HepG2 (cell line): Measurements from ENCODE around the gene MCU. TPM values are rescaled to one million over a fixed set of nuclear protein-coding genes. Genes with fewer than 3 reads are reported as not detected.

Source experiments
- BCL3 ChIP-seq: sonication (generic); formaldehyde crosslinking; IDR thresholded peaks from 2 replicates; pipeline ENCODE4 v1.5.1; 2020; ENCODE audit warnings: mild to moderate bottlenecking, missing genetic modification reagents, moderate library complexity
- CREBL2 ChIP-seq: sonication (generic); formaldehyde crosslinking; IDR thresholded peaks from 2 replicates; pipeline ENCODE4 v1.8.1; 2023; ENCODE audit warnings: missing genetic modification reagents, mild to moderate bottlenecking, borderline replicate concordance
- FOXA1 ChIP-seq, 2 experiments: fragments of 450-650 bp in 1 of 2; sonication (generic) in 1 of 2; formaldehyde crosslinking in 1 of 2; IDR thresholded peaks; 2 replicates each; pipeline versions ENCODE4 v1.4.0 to v1.6.1; 2016 to 2020; ENCODE audit warnings: missing genetic modification reagents in 1 of 2
- FOXA3 ChIP-seq: IDR thresholded peaks from 2 replicates; pipeline ENCODE4 v1.6.1; 2016; ENCODE audit warnings: missing genetic modification reagents, missing compliant biosample characterization
- GATA4 ChIP-seq: sonication (generic); IDR thresholded peaks from 2 replicates; pipeline ENCODE4 v1.6.1; 2016; ENCODE audit warnings: antibody characterized with exemption, low read depth, borderline replicate concordance
- IRF2 ChIP-seq: IDR thresholded peaks from 2 replicates; pipeline ENCODE4 v1.6.1; 2018; ENCODE audit warnings: missing genetic modification reagents, missing compliant biosample characterization
- MBNL3 ChIP-seq: fragments of 250-450 bp; sonication (Bioruptor Pico); conservative IDR thresholded peaks from 2 replicates; pipeline ENCODE4 v1.8.0; 2022; ENCODE audit warnings: mild to moderate bottlenecking, inconsistent platforms
- NCOR1 ChIP-seq: fragments of 200-600 bp; sonication (generic); IDR thresholded peaks from 2 replicates; pipeline ENCODE4 v1.7.0; 2017; ENCODE audit warnings: antibody characterized with exemption, low read length, borderline replicate concordance
- PCBP1 ChIP-seq: fragments of 200-400 bp; formaldehyde crosslinking; IDR thresholded peaks from 2 replicates; pipeline ENCODE4 v1.6.1; 2017; ENCODE audit warnings: mild to moderate bottlenecking, low read depth, low read length, borderline replicate concordance
- PCBP2 ChIP-seq: fragments of 200-400 bp; formaldehyde crosslinking; optimal IDR thresholded peaks from 2 replicates; pipeline ENCODE3; 2018; ENCODE audit warnings: low read length, low read depth; ENCODE audit not compliant: poor library complexity, severe bottlenecking
- PHF21A ChIP-seq: sonication (generic); formaldehyde crosslinking; IDR thresholded peaks from 2 replicates; pipeline ENCODE4 v1.5.0; 2020; ENCODE audit warnings: mild to moderate bottlenecking, missing genetic modification reagents
- PRMT3 ChIP-seq: sonication (generic); formaldehyde crosslinking; IDR thresholded peaks from 2 replicates; pipeline ENCODE4 v1.8.1; 2022; ENCODE audit warnings: low read depth, mild to moderate bottlenecking, moderate library complexity, missing genetic modification reagents, borderline replicate concordance
- RCOR2 ChIP-seq: IDR thresholded peaks from 2 replicates; pipeline ENCODE4 v1.6.1; 2016; ENCODE audit warnings: missing biosample characterization, missing genetic modification reagents
- STAT5B ChIP-seq: sonication (generic); formaldehyde crosslinking; IDR thresholded peaks from 2 replicates; pipeline ENCODE4 v1.4.0; 2020; ENCODE audit warnings: missing genetic modification reagents
- TCF12 ChIP-seq, 2 experiments: fragments of 450-650 bp in 1 of 2; sonication (generic) in 1 of 2; formaldehyde crosslinking in 1 of 2; IDR thresholded peaks; 2 replicates each; pipeline versions ENCODE4 v1.6.1 to v1.8.0; 2017 to 2022; ENCODE audit warnings: antibody characterized with exemption in 1 of 2, mild to moderate bottlenecking in 1 of 2, missing genetic modification reagents in 1 of 2, moderate library complexity in 1 of 2
- TERF1 ChIP-seq: sonication (generic); formaldehyde crosslinking; IDR thresholded peaks from 2 replicates; pipeline ENCODE4 v1.8.0; 2022; ENCODE audit warnings: mild to moderate bottlenecking, missing genetic modification reagents, moderate library complexity
- ZBTB8A ChIP-seq: sonication (generic); formaldehyde crosslinking; IDR thresholded peaks from 2 replicates; pipeline ENCODE4 v1.4.0; 2020; ENCODE audit warnings: mild to moderate bottlenecking, low read depth, missing genetic modification reagents, borderline replicate concordance
- ZFP36L2 ChIP-seq: sonication (generic); formaldehyde crosslinking; IDR thresholded peaks from 2 replicates; pipeline ENCODE4 v1.4.0; 2020; ENCODE audit warnings: missing genetic modification reagents
- ZFP90 ChIP-seq: sonication (generic); formaldehyde crosslinking; IDR thresholded peaks from 2 replicates; pipeline ENCODE4 v1.8.0; 2022; ENCODE audit warnings: missing genetic modification reagents, mild to moderate bottlenecking, inconsistent platforms, borderline replicate concordance
- ZMAT5 ChIP-seq: sonication (generic); formaldehyde crosslinking; IDR thresholded peaks from 2 replicates; pipeline ENCODE4 v1.5.0; 2020; ENCODE audit warnings: mild to moderate bottlenecking, low read depth, missing genetic modification reagents, borderline replicate concordance
- ZMYM2 ChIP-seq: sonication (generic); formaldehyde crosslinking; IDR thresholded peaks from 2 replicates; pipeline ENCODE4 v1.8.0; 2022; ENCODE audit warnings: mild to moderate bottlenecking, missing genetic modification reagents
- ZNF205 ChIP-seq: IDR thresholded peaks from 2 replicates; pipeline ENCODE4 v1.6.1; 2018; ENCODE audit warnings: missing biosample characterization, missing genetic modification reagents
- ZNF512 ChIP-seq: sonication (generic); formaldehyde crosslinking; IDR thresholded peaks from 2 replicates; pipeline ENCODE4 v1.4.0; 2020; ENCODE audit warnings: mild to moderate bottlenecking, missing genetic modification reagents
- ZNF615 ChIP-seq: sonication (generic); formaldehyde crosslinking; IDR thresholded peaks from 2 replicates; pipeline ENCODE4 v1.5.0; 2020; ENCODE audit warnings: mild to moderate bottlenecking, missing genetic modification reagents, borderline replicate concordance
- ZNF674 ChIP-seq: sonication (generic); formaldehyde crosslinking; IDR thresholded peaks from 2 replicates; pipeline ENCODE4 v1.5.0; 2020; ENCODE audit warnings: low read depth, mild to moderate bottlenecking, missing genetic modification reagents
- polyA plus RNA-seq, 8 experiments: library from polyadenylated mRNA; depleted of rRNA in 3 of 8; stranded (reverse) in 7 of 8; unstranded in 1 of 8; fragments of >200 nt; fragmentation: Illumina TruSeq in 4 of 8; extraction: Trizol in 4 of 8; gene quantifications; 2 replicates each; pipeline versions ENCODE4 v1.2.1 to v1.2.3, GENCODE V29; 2011 to 2016; ENCODE audit warnings: low read depth in 4 of 8, missing spikeins in 1 of 8, mixed read lengths in 1 of 8; ENCODE audit not compliant: insufficient read depth in 1 of 8
- total RNA-seq, 5 experiments: library from RNA; depleted of rRNA; stranded (reverse); fragments of >200 nt; fragmentation: Illumina TruSeq; extraction: Trizol; gene quantifications; 2 replicates each; pipeline ENCODE4 v1.2.3, GENCODE V29; 2016; ENCODE audit warnings: low read depth in 1 of 5

MCU gene
- total and polyA plus RNA-seq, 2 of the 13 experiments (the other 11 are each of a cell fraction or from before 2014, with no cell fraction given) = 25.9 to 64.5 TPM

GRCh38 chr10:72691863-72692743 lies at the start of gene MCU (continued):
- TF ChIP-seq FOXA3 (CRISPR knock-in tag) (peak; percentile 31; the same call in 1 of the 2 replicates), ZMYM2 (CRISPR knock-in tag) (no peak), ZNF674 (no peak), ZNF615 (no peak), ZNF205 (CRISPR knock-in tag) (no peak), CREBL2 (CRISPR knock-in tag) (no peak), FOXA1 (IDR thresholded peaks at IDR 0.05) (no peak), FOXA1 (CRISPR knock-in tag; IDR thresholded peaks at IDR 0.05) (no peak), ZFP36L2 (no peak), BCL3 (no peak), PCBP1 (no peak), ZBTB8A (no peak), ZMAT5 (no peak), TCF12 (IDR thresholded peaks at IDR 0.05) (no peak), TCF12 (CRISPR knock-in tag; IDR thresholded peaks at IDR 0.05) (no peak), PRMT3 (CRISPR knock-in tag) (no peak), PHF21A (CRISPR knock-in tag) (no peak), TERF1 (no peak), PCBP2 (no peak), RCOR2 (no peak), STAT5B (no peak), NCOR1 (no peak), ZNF512 (no peak), MBNL3 (no peak), ZFP90 (no peak; the same call in 1 of the 2 replicates), GATA4 (no peak), IRF2 (CRISPR knock-in tag) (peak; percentile 32; the same call in 1 of the 2 replicates)
